ENCODE data around the gene SERINC4.
A peak's percentile ranks its signal among the peaks of the same experiment; 100 is the strongest.

Gene SERINC4

GRCh38 chr15:43795997-43796396, 4.0 kb downstream of the SERINC4 start:
- no peak for DNase-seq

- no peak for DNase-seq
Measured at GRCh38 chr15:43795197-43795596, 4.8 kb downstream of the SERINC4 start.

- DNase-seq = no peak
Measured at GRCh38 chr15:43794269-43795037, 5.6 kb downstream of the SERINC4 start.

- no peak for DNase-seq
Measured at GRCh38 chr15:43793647-43794046, 6.4 kb downstream of the SERINC4 start.

DNA sequence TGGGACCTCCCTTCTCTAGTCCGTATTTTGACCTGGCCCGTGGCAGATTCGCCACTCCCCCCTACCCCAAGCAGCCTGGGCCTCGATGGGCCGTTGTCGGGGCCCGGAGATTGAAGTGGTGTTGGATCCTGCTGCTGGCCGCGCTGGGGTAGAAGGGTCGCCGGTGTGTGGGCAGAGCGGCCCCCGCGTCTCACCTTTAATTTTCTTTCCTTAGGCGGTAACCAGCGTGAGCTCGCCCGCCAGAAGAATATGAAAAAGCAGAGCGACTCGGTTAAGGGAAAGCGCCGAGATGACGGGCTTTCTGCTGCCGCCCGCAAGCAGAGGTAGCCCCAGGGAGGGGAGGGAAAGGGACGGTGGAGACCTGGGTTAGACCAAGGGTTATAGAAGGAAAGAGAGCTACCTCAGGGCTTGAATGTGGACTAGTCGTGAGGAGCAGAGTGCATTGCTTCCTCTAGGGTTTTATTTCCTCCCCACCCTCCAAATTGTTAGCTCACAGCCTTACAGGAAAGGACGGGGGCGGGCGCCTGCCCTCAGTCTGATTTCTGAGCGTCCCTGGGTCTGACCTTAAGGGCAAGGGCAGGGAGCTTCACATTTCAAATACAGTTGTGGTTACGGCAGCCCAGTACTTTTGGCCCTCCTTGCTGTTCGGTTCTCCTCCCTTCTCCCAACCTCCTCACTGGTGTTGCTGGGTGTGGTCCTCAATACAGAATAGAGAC, 7.1 kb downstream of the SERINC4 start:
- DNase-seq = no peak

- peak; percentile 100 for DNase-seq
Measured at GRCh38 chr15:43791993-43792760, 7.8 kb downstream of the SERINC4 start, which contains the start of gene SERF2. Gene SERF2 (plus strand): TSS chr15:43792320. CDS start chr15:43792377, 57 bp downstream.

- DNase-seq = no peak
Measured at GRCh38 chr15:43789409-43789808, 10.6 kb downstream of the SERINC4 start.

DNA sequence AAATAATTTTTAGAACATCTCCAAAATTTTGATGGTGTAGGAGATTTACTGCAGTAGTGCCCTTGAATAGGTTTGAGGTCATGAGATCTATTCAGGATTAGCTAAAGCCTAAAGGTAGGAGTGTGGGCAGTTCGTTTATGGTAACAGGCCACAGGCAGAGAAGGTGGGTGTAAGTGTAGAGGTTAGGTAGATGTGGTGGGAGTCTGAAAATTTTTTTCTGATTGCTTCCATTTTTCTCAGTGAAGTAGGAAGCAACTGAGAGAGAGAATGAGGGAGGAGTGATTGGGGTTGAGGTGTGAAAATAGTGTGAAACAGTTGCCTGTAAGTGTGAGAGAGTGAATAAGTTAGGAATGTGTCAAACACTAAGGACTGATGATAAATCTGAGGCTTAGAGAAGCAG, 21.0 kb downstream of the SERINC4 start:
- no peak for DNase-seq

- DNase-seq = peak; percentile 71
Measured at GRCh38 chr15:43777267-43777914, 22.6 kb downstream of the SERINC4 start.

DNA sequence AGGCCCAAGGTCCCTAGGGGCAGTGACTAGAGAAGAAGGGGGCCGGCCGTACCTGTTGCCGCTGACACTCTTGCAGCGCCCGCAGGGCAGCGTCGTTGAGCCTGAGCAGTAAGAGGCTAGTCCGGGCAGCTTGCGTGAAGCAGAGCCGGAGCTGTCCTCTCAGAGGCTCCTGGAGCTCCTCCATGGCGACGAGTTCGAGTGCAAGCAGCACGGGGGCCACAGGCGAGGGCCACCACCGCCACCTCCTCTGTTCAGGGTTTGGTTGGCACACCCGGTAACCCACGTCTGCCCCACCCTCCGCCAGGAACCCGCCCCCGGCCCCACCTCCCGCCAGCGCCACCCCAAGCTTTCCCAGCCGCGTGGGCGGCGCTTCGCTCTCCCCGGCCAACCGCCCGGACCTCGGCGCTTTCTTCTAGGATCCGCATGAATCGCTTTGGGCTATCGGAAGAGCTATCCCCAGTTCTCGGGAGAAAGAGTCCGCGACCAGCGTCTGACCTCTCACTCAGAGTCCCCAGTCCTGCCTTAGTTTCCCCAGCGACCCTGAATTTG, 23.2 kb downstream of the SERINC4 start, which contains the start of gene ELL3:
Gene ELL3, minus strand, starts transcription at position 249 of the 549 bp plus-strand sequence. Its CDS starts 65 bp downstream, at position 184.
- peak; percentile 65 for DNase-seq

- peak; percentile 21 for DNase-seq
Measured at GRCh38 chr15:43776101-43776717, 23.8 kb downstream of the SERINC4 start.

- DNase-seq = no peak
Measured at GRCh38 chr15:43775411-43775965, 24.5 kb downstream of the SERINC4 start.

- no peak for DNase-seq
Measured at GRCh38 chr15:43774062-43774461, 26.0 kb downstream of the SERINC4 start.

- DNase-seq = no peak
Measured at GRCh38 chr15:43772624-43773023, 27.4 kb downstream of the SERINC4 start.

GRCh38 chr15:43771816-43772215, 28.2 kb downstream of the SERINC4 start:
- no peak for DNase-seq

DNA sequence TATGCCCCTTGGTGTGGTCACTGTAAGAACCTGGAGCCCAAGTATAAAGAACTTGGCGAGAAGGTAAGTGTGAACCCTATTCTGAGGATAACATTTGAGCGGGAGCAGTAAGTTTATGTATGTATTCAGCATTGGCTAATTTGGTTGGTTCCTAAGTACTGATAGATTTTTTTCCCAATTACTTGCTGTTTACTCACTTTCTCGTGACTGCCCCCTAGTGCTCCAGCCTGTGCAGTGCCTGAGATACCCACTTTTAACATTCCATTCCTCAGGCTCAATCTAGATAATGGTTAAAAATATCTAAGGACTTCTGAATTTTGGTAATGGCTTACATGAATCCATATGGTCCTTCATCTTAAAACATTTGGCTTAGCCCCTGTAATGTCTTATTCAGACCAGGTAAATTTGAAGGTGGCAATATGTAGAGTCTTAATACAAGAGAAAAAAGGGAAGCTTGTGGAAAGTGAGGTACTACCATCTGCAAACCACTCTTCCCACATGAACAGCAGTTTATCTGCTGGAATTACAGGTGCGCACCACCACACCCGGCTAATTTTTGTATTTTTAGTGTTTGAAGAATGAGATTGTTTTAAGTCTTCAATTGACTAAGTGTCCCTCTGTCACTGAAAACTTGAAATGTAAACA, 30.3 kb downstream of the SERINC4 start:
- no peak for DNase-seq

GRCh38 chr15:43763819-43764446, 36.1 kb downstream of the SERINC4 start:
- DNase-seq = no peak

- DNase-seq = no peak
Measured at GRCh38 chr15:43762824-43763223, 37.2 kb downstream of the SERINC4 start.

DNA sequence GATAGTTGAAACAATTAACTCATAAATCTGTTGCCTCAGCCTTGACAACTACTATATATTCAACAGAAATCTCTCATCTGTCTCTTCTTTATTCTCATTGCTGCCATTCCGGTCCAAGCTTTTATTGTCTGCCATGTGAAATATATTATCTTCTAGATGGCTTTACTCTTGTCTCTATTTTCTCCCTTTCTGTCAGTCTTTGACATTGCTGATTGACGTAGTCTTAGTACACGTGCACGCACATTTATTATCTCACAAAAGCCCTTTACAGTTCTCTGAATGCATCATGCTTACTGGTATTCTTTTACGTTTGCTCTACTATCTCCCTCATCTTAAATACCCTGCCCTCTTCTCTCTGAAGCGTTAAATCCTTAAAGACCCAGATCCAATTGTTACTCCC, 48.1 kb downstream of the SERINC4 start:
- no peak for DNase-seq

DNA sequence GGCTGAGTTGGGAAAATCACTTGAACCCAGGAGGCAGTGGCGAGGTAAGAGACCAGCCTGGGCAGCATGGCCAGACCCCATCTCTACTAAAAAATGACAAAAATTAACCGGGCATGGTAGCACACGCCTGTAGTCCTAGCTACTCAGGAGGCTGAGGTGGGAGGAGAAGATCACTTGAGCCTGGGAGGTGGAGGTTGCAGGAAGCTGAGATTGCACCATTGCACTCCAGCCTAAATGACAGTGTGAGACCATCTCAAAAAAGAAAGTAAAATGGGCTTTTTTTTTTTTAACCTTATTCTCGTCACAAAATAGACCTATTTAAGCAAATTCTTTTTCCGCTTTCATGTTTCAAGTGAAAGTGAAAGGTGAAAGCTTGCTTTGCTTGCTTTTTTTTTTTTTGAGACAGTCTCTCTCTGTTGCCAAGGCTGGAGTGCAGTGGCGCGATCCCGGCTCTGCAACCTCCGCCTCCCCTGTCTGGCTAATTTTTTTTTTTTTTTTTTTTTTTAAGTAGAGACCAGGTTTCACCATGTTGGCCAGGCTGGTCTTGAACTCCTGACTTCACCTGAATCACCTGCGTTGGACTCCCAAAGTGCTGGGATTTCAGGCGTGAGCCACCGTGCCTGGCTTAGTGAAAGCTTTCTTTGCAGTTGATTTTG, 50.2 kb downstream of the SERINC4 start:
- no peak for DNase-seq
